ENCODE results near the gene TUBGCP4. TPM values are rescaled to one million over a fixed set of nuclear protein-coding genes. Genes with fewer than 3 reads are reported as not detected.

The TUBGCP4 gene
- total RNA-seq, result 12.7 and 15.2 TPM in 2 replicates

GRCh38 chr15:43370975-43371974 lies at the start of gene TUBGCP4, which contains the start of gene ZSCAN29:
TUBGCP4 (plus strand) TSS chr15:43371101; CDS start chr15:43371355, 254 bp downstream.
ZSCAN29 (minus strand) TSS chr15:43371043; CDS start chr15:43369913, 1,130 bp downstream.
- no peak for DNase-seq (ENCODE audit: low read depth)
- peak within 1 kb of the TSS; percentile 81 for H3K4me3 ChIP-seq (ENCODE audit: low read depth, low read length)
- TF ChIP-seq, protein P1, sequence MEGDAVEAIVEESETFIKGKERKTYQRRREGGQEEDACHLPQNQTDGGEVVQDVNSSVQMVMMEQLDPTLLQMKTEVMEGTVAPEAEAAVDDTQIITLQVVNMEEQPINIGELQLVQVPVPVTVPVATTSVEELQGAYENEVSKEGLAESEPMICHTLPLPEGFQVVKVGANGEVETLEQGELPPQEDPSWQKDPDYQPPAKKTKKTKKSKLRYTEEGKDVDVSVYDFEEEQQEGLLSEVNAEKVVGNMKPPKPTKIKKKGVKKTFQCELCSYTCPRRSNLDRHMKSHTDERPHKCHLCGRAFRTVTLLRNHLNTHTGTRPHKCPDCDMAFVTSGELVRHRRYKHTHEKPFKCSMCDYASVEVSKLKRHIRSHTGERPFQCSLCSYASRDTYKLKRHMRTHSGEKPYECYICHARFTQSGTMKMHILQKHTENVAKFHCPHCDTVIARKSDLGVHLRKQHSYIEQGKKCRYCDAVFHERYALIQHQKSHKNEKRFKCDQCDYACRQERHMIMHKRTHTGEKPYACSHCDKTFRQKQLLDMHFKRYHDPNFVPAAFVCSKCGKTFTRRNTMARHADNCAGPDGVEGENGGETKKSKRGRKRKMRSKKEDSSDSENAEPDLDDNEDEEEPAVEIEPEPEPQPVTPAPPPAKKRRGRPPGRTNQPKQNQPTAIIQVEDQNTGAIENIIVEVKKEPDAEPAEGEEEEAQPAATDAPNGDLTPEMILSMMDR (conservative IDR thresholded peaks at IDR 0.05; ENCODE audit: low read depth, low read length), result peak; percentile 52

GRCh38 chr15:43325039-43325684 lies 45.7 kb upstream of the TUBGCP4 start:
- DNase-seq (ENCODE audit: low read depth), result no peak
- H3K4me3 ChIP-seq (ENCODE audit: low read depth, low read length), result no peak overlapping the region
- TF ChIP-seq, protein P1 (conservative IDR thresholded peaks at IDR 0.05; ENCODE audit: low read depth, low read length), result no peak

DNA sequence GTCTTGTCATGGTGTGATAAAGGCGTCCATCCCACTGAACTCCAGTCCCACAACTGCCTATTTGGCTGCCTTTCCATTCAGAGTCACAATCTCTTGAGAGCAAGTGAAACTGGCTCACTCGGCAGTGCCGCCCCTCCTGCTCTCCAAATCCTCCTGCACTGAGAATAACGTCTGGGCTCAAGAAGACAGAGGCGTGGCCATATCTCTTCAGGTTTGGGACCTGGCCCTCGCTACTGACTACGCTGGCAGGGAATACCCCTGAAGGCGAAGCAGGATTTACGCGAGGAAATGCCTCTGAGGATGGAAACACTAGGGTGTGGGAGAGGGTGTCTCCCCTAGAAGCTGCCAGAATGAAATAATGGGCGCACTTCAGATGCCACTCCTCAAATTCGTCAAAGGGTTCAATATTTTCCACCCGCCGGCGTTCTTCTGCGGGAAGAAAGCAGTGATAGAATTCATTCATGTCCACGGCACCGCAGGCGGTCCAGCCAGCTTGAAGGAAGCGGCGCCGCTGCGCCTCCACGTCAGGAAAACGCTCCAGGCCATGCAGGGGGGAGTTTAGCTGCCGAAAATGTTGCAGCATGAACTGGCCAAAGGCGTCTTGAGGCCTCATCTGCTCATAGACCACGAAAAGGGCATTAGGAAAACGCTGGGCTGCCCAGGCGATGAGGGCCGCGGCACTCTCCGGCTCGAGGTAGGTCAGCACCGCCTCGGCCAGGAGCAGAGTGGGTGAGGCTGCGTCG lies 41.5 kb upstream of the TUBGCP4 start:
- TF ChIP-seq, protein P1 (conservative IDR thresholded peaks at IDR 0.05; ENCODE audit: low read depth, low read length), result no peak
- no peak for DNase-seq (ENCODE audit: low read depth)
- H3K4me3 ChIP-seq (ENCODE audit: low read depth, low read length), result peak overlapping the region; percentile 78

GRCh38 chr15:43329960-43330779 lies 40.7 kb upstream of the TUBGCP4 start, which contains the start of gene LCMT2:
LCMT2 (minus strand) TSS chr15:43330573; CDS start chr15:43330489, 84 bp downstream.
- TF ChIP-seq, protein P1 (conservative IDR thresholded peaks at IDR 0.05; ENCODE audit: low read depth, low read length), result no peak
- DNase-seq (ENCODE audit: low read depth), result peak; percentile 87
- peak within 1 kb of the TSS; percentile 78 for H3K4me3 ChIP-seq (ENCODE audit: low read depth, low read length)

DNA sequence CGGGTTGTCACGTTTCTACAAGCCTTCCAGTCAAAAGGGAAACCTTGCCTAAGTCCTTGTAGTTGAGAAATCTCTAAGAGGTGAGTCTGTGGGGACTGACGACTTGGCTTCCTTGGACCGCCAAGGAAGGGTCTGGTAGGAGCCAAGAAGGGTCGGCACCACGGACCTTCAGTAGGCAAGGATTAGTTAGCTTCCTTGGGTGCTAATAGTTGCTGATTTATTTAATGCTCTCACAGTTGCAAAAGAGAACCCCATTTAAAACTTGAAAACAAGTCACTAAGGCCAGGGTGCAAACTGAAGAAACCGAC lies 40.2 kb upstream of the TUBGCP4 start:
- DNase-seq (ENCODE audit: low read depth), result no peak
- TF ChIP-seq, protein P1 (conservative IDR thresholded peaks at IDR 0.05; ENCODE audit: low read depth, low read length), result no peak
- H3K4me3 ChIP-seq (ENCODE audit: low read depth, low read length), result peak overlapping the region; percentile 78

GRCh38 chr15:43346305-43346704 lies 24.6 kb upstream of the TUBGCP4 start:
- no peak for DNase-seq (ENCODE audit: low read depth)
- TF ChIP-seq, protein P1 (conservative IDR thresholded peaks at IDR 0.05; ENCODE audit: low read depth, low read length), result peak; percentile 12
- no peak overlapping the region for H3K4me3 ChIP-seq (ENCODE audit: low read depth, low read length)

Measured in epithelial cell of proximal tubule (primary cell).